ENCODE results near the gene FAM149A.

DNA sequence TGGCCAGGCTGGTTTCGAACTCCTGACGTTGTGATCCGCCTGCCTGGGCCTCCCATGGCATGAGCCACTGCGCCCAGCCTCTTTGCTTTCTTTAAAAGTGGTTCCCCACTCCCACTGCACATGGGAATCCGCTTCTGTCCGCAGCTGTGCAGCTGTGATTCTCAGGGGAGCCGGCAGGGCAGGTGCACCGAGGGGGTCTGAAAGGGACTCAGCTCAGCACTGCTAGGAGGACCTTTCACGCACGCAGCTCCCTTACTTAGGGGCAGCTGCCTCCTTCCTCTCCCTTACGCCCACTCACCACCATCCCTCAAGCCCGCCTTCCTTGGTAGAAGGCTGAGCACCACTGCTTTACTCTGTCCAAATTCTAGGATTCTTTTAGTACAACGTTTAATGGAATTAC is 46.4 kb downstream of the FAM149A start:
- TF ChIP-seq, protein P1, sequence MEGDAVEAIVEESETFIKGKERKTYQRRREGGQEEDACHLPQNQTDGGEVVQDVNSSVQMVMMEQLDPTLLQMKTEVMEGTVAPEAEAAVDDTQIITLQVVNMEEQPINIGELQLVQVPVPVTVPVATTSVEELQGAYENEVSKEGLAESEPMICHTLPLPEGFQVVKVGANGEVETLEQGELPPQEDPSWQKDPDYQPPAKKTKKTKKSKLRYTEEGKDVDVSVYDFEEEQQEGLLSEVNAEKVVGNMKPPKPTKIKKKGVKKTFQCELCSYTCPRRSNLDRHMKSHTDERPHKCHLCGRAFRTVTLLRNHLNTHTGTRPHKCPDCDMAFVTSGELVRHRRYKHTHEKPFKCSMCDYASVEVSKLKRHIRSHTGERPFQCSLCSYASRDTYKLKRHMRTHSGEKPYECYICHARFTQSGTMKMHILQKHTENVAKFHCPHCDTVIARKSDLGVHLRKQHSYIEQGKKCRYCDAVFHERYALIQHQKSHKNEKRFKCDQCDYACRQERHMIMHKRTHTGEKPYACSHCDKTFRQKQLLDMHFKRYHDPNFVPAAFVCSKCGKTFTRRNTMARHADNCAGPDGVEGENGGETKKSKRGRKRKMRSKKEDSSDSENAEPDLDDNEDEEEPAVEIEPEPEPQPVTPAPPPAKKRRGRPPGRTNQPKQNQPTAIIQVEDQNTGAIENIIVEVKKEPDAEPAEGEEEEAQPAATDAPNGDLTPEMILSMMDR (IDR thresholded peaks at IDR 0.05; ENCODE audit: poor library complexity), result no peak
- no peak for TF ChIP-seq EZH2phosphoT487 (IDR thresholded peaks at IDR 0.05; ENCODE audit: low read depth, severe bottlenecking, unreplicated experiment)
- no peak for TF ChIP-seq EZH2 (IDR thresholded peaks at IDR 0.05; ENCODE audit: borderline replicate concordance)

Data from hepatocyte (in vitro differentiated cells).